ENCODE data around the gene PPP2R2C. TPM values are rescaled to one million over a fixed set of nuclear protein-coding genes. Genes with fewer than 3 reads are reported as not detected.

PPP2R2C gene
- total RNA-seq, 2 experiments from 2014 or later, result not detected

GRCh38 chr4:6489927-6490326, 17.5 kb upstream of the PPP2R2C start:
- no peaks in the 10 kb centered on the region for H3K4me1 Mint-ChIP-seq
- no peaks in the 10 kb centered on the region for H3K36me3 Mint-ChIP-seq (ENCODE audit: low read depth)
- CTCF ChIA-PET, result no interaction called here
- H3K27ac Mint-ChIP-seq, result no peak overlapping the region
- DNase-seq, result peak; percentile 2
- H3K27me3 Mint-ChIP-seq, result peaks cover 23% of the 10 kb centered on the region
- POLR2A ChIA-PET, result no interaction called here
- H3K4me3 Mint-ChIP-seq, result no peak overlapping the region
- peaks cover 18% of the 10 kb centered on the region for H3K9me3 Mint-ChIP-seq

DNA sequence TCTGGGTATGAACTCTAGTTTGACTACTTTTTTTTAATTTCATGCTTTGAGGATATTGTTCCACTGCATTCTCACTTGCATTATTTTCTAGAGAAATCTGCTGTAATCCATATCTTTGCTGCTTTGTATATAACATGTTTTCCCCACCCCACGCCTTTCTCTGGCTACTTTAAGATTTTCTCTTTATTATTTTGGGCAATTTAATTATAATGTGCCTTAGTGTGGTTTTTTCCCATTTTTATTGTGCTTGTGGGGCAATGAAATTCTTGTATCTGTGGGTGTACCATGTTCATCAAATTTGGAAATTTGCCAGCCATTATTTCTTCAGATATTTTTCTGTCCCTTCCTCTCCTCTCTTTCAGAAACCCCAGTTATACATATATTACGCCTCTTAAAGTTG, 15.1 kb upstream of the PPP2R2C start:
- no peak overlapping the region for H3K27ac Mint-ChIP-seq
- H3K4me3 Mint-ChIP-seq, result no peak overlapping the region
- CTCF ChIA-PET, result no interaction called here
- H3K9me3 Mint-ChIP-seq, result peaks cover 15% of the 10 kb centered on the region
- DNase-seq, result no peak
- no peaks in the 10 kb centered on the region for H3K36me3 Mint-ChIP-seq (ENCODE audit: low read depth)
- no peaks in the 10 kb centered on the region for H3K4me1 Mint-ChIP-seq
- POLR2A ChIA-PET, result no interaction called here
- peaks cover 25% of the 10 kb centered on the region for H3K27me3 Mint-ChIP-seq

- ChIA-PET POLR2A (no interaction called here), CTCF (no interaction called here)
- Mint-ChIP-seq H3K4me3 (no peak overlapping the region), H3K36me3 (ENCODE audit: low read depth) (no peaks in the 10 kb centered on the region), H3K27me3 (peaks cover 13% of the 10 kb centered on the region), H3K27ac (no peak overlapping the region), H3K9me3 (peaks cover 5% of the 10 kb centered on the region), H3K4me1 (no peaks in the 10 kb centered on the region)
- no peak for DNase-seq
Measured at GRCh38 chr4:6480534-6481088, 8.2 kb upstream of the PPP2R2C start.

GRCh38 chr4:6478546-6479220, 6.3 kb upstream of the PPP2R2C start:
- Mint-ChIP-seq H3K27me3 (peaks cover 9% of the 10 kb centered on the region), H3K36me3 (ENCODE audit: low read depth) (no peaks in the 10 kb centered on the region)
- POLR2A ChIA-PET, result no interaction called here

GRCh38 chr4:6476893-6477292, 4.5 kb upstream of the PPP2R2C start:
- H3K4me3 Mint-ChIP-seq, result no peak overlapping the region
- POLR2A ChIA-PET, result no interaction called here
- CTCF ChIA-PET, result no interaction called here
- H3K9me3 Mint-ChIP-seq, result no peaks in the 10 kb centered on the region
- H3K27me3 Mint-ChIP-seq, result peaks cover 16% of the 10 kb centered on the region
- no peaks in the 10 kb centered on the region for H3K36me3 Mint-ChIP-seq (ENCODE audit: low read depth)
- H3K27ac Mint-ChIP-seq, result no peak overlapping the region
- DNase-seq, result peak; percentile 3
- peaks cover 3% of the 10 kb centered on the region for H3K4me1 Mint-ChIP-seq

More at GRCh38 chr4:6478546-6479220, 6.3 kb upstream of the PPP2R2C start:
- peak; percentile 1 for DNase-seq
- H3K4me1 Mint-ChIP-seq, result no peaks in the 10 kb centered on the region
- H3K9me3 Mint-ChIP-seq, result no peaks in the 10 kb centered on the region
- no peak overlapping the region for H3K27ac Mint-ChIP-seq
- CTCF ChIA-PET, result no interaction called here
- H3K4me3 Mint-ChIP-seq, result no peak overlapping the region

- H3K36me3 Mint-ChIP-seq (ENCODE audit: low read depth), result no peaks in the 10 kb centered on the region
- no peaks in the 10 kb centered on the region for H3K9me3 Mint-ChIP-seq
- peaks cover 3% of the 10 kb centered on the region for H3K4me1 Mint-ChIP-seq
- CTCF ChIA-PET, result no interaction called here
- no peak overlapping the region for H3K4me3 Mint-ChIP-seq
- H3K27ac Mint-ChIP-seq, result no peak overlapping the region
- DNase-seq, result peak; percentile 3
- POLR2A ChIA-PET, result no interaction called here
- peaks cover 16% of the 10 kb centered on the region for H3K27me3 Mint-ChIP-seq
Measured at GRCh38 chr4:6475492-6476020, 3.1 kb upstream of the PPP2R2C start.

DNA sequence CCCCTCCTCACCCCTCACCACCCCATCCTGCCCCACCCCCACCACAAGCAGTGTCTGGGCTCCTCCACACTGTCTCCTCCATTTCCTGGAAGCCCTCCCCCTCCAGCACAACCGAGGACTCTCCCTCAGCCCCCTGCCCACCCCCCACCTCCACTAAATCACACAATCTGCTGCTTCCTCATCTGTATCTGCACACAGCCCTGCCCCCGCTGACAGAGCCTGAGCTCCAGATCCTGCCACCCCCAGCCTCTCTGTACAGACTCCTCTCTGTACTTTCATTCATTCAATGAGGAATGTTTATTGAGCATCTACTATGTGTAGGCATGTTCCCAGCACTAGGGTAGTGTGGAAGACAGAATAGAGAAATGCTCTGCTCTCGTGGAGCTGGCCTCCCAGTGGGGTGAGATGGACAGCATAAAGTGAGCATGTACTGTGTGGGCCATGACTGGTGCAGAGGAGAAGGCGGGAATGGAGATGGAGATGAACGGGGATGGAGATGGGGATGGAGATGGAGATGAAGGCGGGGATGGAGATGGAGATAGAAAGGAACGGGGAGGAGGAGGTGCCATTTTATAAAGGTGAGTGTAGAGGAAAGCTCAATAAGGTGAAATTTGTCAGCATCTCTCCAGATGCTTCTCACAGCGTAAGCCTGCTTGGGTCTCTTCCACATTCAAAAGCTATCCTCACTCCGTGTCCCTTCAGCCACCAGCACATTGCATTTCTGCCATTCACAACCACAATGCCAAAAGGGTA, 2.5 kb upstream of the PPP2R2C start:
- no peaks in the 10 kb centered on the region for H3K9me3 Mint-ChIP-seq
- POLR2A ChIA-PET, result no interaction called here
- no peak overlapping the region for H3K4me3 Mint-ChIP-seq
- no peak for DNase-seq
- CTCF ChIA-PET, result no interaction called here
- H3K27ac Mint-ChIP-seq, result no peak overlapping the region
- H3K27me3 Mint-ChIP-seq, result peaks cover 23% of the 10 kb centered on the region
- H3K4me1 Mint-ChIP-seq, result peaks cover 6% of the 10 kb centered on the region
- no peaks in the 10 kb centered on the region for H3K36me3 Mint-ChIP-seq (ENCODE audit: low read depth)

DNA sequence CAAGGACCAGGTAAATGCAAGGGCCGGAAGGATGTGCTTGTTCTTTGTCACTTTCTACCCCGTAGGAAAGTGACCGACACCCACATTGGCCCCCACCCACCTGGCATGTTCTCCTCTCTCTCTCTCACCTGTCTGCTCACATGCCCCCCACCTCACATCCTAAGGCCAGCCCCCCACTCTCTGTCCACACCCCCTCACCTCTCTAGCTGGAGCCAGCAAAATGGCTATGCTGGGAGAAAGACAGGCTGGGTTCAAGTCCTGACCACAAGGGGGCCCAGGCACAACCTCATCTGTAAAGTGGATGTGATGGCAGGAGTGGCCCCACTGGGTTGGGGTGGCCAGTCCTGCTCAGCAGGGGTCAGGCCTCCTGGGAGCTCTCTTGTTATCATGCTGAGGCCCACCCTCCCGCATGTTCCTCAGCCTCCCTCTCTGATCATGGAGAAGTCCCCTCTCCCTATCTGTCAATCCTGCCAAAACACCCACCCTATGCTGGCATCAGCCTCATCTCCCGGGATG, 1.7 kb upstream of the PPP2R2C start:
- peak; percentile 9 for DNase-seq
- POLR2A ChIA-PET, result no interaction called here
- H3K36me3 Mint-ChIP-seq (ENCODE audit: low read depth), result no peaks in the 10 kb centered on the region
- H3K4me3 Mint-ChIP-seq, result no peak overlapping the region
- peaks cover 30% of the 10 kb centered on the region for H3K27me3 Mint-ChIP-seq
- H3K9me3 Mint-ChIP-seq, result no peaks in the 10 kb centered on the region
- peaks cover 6% of the 10 kb centered on the region for H3K4me1 Mint-ChIP-seq
- H3K27ac Mint-ChIP-seq, result no peak overlapping the region
- CTCF ChIA-PET, result no interaction called here

GRCh38 chr4:6473264-6474052, 1.0 kb upstream of the PPP2R2C start:
- ChIA-PET CTCF (no interaction called here), POLR2A (no interaction called here)
- no peak overlapping the region for H3K27ac Mint-ChIP-seq
- peak; percentile 1 for DNase-seq
- H3K4me1 Mint-ChIP-seq, result peaks cover 6% of the 10 kb centered on the region
- no peaks in the 10 kb centered on the region for H3K36me3 Mint-ChIP-seq (ENCODE audit: low read depth)
- H3K9me3 Mint-ChIP-seq, result no peaks in the 10 kb centered on the region
- H3K27me3 Mint-ChIP-seq, result peaks cover 37% of the 10 kb centered on the region
- no peak overlapping the region for H3K4me3 Mint-ChIP-seq

DNA sequence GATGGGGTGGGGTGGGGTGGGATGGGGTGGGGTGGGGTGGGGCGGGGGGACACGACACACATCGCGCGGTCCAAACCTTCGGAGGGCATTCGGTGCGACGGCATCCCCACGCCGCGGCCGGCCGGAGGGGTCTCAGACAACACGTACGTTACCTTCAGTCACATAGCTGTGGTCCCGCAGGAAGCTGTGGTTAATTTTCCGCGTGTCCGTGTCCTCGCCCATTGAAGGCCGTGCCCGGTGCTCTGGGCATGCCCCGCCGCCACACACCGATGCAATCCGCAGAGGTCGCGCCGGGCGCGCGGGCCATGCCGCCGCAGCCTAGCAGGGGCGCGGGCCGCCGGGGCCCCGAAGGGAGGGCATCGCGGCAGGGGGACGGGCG, 417 bp downstream of the PPP2R2C start:
- H3K9me3 Mint-ChIP-seq, result no peaks in the 10 kb centered on the region
- POLR2A ChIA-PET, result no interaction called here
- H3K27ac Mint-ChIP-seq, result no peak overlapping the region
- peaks cover 48% of the 10 kb centered on the region for H3K27me3 Mint-ChIP-seq
- CTCF ChIA-PET, result no interaction called here
- H3K4me1 Mint-ChIP-seq, result peaks cover 6% of the 10 kb centered on the region
- no peaks in the 10 kb centered on the region for H3K36me3 Mint-ChIP-seq (ENCODE audit: low read depth)
- DNase-seq, result peak; percentile 2
- no peak overlapping the region for H3K4me3 Mint-ChIP-seq

GRCh38 chr4:6471307-6472007, 957 bp downstream of the PPP2R2C start:
- Mint-ChIP-seq H3K36me3 (ENCODE audit: low read depth) (no peaks in the 10 kb centered on the region), H3K4me1 (peaks cover 6% of the 10 kb centered on the region), H3K27ac (no peak overlapping the region), H3K4me3 (no peak overlapping the region), H3K9me3 (no peaks in the 10 kb centered on the region), H3K27me3 (peaks cover 48% of the 10 kb centered on the region)
- ChIA-PET POLR2A (no interaction called here), CTCF (no interaction called here)
- peak; percentile 1 for DNase-seq

- DNase-seq, result peak; percentile 5
- no peak overlapping the region for H3K27ac Mint-ChIP-seq
Measured at GRCh38 chr4:6470502-6471306, 1.7 kb downstream of the PPP2R2C start.

More at GRCh38 chr4:6470502-6471306, 1.7 kb downstream of the PPP2R2C start:
- POLR2A ChIA-PET, result no interaction called here
- Mint-ChIP-seq H3K4me1 (peaks cover 6% of the 10 kb centered on the region), H3K36me3 (ENCODE audit: low read depth) (no peaks in the 10 kb centered on the region), H3K9me3 (no peaks in the 10 kb centered on the region), H3K27me3 (peaks cover 48% of the 10 kb centered on the region), H3K4me3 (no peak overlapping the region)
- CTCF ChIA-PET, result no interaction called here

All from activated CD4-positive, alpha-beta T cell treated with anti-CD3 and anti-CD28 coated beads, Interleukin-2, amount 10 ng/mL, durations not matched to agents 7 days and 5 days (primary cell).